NCI-H146 (cell line): ENCODE measurements around the gene PLEKHM3.

Experiments
- DNase-seq: peaks from one replicate; lab custom pipeline; 2025; lab: John Stamatoyannopoulos, UW

PLEKHM3 gene

DNA sequence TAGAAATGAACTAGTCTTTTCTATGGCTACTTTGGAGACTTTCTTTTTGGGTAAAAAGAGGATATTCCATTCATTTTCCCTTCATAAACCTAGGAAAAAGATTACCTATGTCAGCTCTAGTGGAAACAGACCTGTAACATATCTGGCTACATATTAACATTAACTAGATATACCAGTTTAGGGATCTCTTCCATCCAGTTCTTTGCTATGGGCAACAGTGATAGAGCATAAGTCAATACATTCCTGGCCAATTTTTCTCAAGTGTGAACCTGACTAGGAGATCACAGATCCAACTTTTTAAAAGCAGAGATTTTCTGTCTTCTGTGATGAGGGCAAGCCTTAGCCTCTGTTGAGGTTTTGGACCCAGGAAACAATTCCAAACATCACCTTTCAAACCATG is 34.5 kb downstream of the PLEKHM3 start:
- no peak for DNase-seq

DNA sequence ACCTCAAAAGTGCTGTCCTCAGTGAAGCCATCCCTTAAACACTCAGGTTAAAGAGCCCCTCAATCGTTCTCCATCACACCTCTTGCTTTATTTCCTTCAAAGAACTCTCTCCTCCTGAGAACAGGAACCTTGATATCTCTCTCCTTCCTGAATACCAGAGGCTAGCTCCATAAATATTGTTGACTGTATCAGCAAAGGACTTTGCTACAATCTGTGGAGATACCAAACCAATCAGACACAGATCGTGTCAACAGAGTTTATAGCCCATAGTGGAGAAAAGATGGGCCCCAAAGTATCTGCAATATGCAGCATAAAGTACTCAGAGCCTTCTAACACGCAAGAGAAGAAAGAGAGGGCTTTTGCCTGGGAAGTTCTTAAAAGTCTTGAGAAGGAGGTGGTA is 36.4 kb downstream of the PLEKHM3 start:
- DNase-seq, result no peak

DNA sequence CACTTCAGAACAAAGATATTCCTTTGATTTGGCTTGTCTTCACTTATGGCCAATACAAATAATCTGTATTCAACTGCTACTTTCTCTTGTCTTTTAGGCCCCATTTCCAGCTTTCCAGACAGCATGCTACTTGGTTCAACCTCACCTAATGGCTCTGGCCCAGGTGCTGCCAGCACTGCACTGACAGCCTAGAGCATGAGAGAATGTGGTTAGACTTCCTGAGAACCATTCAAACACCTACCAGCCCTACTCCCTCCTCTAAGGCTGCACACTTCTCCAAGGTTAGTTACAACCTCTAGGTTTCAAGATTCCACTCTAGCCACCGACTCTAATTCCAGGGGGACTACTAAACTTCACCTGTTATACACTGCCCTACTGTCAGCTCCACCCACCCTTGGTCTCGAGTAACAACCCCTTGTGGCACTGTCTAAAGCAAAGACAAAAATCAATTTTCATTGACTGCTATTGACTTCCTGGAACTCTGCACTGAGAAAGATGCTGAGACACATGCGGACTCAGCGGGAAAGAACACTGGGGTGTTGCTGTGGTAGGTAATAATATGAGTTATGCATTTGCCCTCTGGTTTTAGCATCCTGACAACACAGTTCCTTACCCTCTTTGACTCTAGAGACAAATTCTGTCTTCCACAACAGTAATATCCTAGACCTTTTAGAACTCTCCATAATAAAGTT is 38.2 kb downstream of the PLEKHM3 start:
- DNase-seq, result no peak

DNA sequence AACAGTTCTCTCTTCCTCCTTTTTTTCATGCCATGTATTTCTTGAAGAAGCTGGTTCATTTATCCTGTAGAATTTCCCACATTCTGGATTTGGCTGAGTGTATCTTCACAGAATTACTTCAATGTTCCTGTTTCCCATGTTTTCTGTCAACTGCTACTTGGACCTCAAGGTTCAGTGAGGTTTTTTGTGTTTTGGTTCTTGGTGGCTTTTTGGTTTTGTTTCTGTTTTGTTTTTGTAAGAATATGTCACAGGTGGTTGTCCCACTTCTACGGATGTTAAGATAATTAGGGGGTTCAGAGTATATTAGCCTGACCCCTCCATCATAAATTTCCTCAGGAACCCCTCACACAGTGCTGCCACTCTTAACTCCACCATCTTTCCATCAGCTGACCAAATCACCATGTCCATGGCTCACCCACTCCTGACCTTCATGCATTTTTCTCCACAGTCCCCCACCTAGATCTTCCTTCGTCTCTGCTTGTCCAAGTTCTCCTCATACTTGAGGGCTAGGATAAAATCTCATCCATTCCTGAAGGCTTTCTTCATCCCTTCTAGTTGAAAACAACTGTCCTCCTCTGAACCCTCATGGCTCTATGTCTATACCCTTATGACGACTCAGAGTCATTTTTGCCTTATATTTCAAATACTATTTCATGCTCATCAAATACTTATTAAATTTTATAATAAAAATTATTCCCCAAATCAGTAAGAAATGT is 40.4 kb downstream of the PLEKHM3 start:
- no peak for DNase-seq

DNA sequence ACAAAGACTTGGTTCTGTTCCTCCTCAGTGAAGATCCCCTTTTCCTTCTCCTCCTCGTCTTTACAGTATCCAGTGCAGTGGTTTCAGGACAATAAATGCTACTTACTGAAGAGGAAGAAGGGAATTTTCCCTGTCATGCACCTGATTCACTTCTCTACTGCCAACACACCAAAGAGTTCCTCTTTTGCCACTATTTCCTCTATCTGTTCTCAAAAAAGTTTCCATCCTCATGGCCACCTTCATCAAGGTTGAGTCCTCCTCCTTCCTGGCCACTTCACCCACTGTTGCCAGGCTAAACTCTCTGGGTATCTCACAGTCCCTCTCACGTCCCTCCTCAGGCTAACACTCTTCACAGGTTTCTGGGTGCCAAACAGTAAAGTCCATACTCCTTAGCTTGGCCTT is 41.7 kb downstream of the PLEKHM3 start:
- no peak for DNase-seq

DNA sequence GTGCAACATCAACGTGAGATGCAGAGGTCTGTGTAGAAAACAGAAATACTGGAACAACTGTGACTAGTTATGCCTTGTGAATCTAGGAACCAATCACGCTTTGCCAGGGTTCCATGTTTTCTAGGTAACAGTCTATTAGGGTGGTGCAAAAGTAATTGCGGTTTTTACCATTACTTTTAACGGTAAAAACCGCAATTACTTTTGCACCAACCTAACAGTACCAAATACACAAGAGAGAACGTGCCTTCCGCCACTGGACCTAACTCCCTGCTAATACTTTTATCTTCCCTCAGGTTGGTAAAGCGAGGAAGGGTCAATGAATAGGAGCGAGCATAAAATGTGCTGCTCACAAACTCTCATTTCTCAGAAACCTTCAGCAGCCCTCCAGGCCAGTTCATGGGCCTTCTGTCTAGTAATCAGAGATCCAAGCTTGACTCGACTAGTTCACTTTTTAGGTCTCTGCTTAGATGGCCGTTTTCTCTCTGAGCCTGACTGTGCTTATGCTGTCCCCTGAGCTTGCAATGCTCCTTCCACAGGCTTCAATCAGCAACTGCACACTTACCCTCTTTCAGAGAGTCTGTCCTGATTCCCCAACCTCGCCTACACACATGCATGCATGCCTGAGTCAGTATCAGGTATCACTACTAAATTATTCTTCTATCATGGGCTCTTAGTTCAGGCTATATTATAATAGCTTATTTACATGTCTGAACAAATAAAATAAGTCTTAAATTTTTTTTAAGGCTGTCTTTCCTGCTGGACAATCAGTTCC is 47.0 kb downstream of the PLEKHM3 start:
- DNase-seq, result no peak

DNA sequence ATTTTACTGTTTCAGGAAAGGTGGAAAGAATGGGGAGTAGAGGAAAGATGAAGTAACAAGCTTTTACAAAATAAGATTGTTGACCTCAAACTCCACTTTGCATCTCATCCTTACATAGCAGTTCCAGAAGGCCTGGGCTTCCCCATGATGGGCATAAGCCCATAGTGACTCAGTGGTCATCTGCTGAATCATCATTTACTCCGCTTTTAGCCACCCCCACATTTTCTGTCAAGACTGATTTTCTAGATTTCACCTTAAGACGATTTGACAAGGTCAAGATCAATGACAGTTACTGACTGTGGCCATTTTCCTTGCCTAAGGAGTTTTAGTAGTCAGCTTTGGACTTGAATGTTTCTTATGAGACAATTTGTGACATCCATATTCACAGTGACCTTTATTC is 49.4 kb downstream of the PLEKHM3 start:
- DNase-seq, result no peak

DNA sequence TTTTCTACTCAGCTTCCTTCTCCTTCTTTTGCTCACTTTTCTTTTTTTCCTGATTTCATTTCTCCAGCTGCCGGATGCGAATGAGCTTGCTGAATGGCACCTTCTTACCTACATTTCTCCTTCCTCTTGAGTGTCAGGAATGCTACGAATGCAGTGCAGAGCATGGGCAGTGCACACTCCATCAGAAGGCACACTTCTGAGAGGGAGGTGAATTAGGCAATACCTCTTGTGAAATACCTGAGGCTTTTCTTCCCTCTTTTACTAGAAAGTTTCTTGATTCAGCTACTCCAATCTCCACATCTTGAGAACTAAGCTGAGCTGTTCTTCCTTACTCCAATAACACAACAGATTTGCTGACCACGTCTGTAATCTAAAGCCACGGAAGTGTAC is 51.1 kb downstream of the PLEKHM3 start:
- no peak for DNase-seq

DNA sequence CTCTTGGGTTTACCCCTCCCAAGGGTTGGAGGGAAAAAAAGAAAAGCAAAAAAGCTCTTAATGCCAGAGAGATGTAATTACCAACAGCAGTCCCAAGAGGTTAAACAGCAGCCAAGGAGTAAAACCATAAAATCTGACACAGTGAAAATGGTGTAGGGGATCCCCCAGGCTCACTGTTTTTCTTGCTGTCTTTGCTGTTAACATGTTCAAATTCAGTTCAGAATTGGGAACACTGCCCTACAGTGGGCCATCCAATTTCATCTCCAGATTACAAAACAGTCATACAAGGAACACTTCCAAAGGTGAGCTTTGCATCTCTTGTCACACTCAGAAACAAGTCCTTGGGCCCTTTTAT is 54.5 kb downstream of the PLEKHM3 start:
- DNase-seq, result no peak

DNA sequence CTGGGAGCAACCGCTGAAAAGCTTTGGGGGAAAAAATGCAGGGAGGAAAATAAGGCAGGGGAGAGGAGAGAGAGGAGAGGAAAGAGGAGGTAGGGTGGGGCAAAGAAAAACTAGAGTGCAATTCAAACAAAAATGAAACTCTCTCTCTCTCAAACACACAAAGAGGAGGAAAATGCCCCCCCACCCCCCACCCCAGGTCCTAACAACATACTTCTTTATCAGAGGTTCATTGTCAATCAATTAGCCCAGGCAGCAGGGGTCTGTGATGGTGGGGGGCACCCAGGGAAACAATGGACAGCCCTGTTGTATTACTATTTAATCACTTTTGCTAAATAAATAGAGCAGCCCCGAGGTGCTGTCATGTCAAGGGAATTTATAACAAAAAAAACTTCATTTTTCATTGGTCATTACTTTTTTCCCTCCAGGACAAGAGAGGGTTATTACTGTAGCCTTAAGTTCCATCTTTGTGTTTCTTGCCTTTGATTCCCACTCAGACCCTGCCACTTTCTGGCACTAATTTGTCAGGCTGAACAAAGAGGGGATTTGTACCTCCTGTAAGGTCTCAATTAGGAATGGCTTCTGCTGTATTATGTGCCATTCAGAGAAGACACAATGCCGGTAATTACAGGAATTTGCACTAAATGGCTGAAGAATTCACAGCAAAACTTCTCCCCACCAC is 55.0 kb downstream of the PLEKHM3 start:
- peak; percentile 57 for DNase-seq

DNA sequence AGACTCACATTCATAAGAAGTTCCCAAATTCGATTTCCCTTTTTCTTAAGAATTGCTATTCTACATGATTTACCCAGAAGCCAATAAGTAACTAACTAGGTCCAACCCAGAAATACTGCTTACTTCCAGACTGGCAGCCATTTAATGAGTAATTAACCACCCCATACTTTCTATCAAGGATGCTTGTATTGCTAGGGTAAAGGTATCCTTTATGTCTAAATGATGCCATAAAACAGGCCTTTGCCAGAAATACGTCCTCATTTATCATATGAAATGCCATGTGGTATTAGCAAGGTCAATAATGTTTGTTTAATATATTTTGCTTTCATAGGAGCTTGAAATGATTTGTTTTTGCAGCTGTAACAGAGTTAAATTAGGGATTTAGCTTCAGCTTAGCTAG is 56.1 kb downstream of the PLEKHM3 start:
- DNase-seq, result no peak

DNA sequence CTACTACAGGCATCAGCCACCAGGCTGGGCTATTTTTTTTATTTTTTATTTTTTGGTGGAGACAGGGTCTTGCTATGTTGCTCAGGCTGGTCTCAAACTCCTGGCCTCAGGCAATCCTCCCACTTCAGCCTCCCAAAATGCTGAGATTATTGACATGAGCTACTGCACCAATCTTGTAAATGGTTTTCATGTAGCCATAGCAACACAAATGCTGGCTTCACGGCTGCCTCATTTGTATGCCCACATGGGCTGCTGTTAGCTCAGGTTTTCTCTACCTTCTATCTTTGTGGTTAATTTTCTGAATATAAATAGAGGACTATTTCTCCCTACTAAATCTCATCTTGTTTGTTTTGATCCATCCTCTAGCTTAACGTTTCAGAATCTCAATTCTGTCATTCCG is 58.2 kb downstream of the PLEKHM3 start:
- no peak for DNase-seq

DNA sequence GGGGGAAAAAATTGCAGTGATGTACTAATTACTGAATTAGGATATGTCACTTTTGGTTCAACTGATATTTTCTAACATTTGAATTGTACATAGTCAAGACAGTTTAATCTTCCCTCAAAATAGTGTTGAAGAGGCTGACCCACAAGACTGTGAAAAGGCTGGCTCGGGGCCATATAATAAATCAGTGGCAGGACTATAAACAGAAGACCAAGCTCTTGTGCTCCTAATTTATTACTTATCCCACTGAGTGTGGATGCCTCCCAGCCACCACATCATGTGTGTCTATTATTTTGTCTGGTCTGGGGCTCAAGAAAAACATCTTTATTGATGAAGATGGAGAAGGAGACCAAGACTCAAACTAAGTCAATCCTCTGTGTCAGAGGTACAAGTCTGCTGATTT is 64.4 kb downstream of the PLEKHM3 start:
- no peak for DNase-seq

DNA sequence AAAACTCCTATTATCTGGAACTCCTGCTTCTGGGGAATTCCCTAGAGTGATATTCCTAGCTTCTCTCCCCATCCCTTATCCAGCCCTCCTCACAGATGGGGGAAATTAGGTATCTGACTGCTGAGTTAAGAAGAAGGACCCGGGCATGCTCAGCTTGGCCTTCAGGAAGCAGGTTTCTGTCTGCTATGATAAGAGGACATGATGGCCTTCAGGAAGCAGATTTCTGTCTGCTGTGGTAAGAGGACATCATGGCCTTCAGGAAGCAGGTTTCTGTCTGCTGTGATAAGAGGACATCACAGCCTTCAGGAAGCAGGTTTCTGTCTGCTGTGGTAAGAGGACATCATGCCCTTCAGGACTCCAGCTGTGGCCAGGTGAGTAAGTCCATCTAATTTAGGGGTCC is 65.2 kb downstream of the PLEKHM3 start:
- no peak for DNase-seq

DNA sequence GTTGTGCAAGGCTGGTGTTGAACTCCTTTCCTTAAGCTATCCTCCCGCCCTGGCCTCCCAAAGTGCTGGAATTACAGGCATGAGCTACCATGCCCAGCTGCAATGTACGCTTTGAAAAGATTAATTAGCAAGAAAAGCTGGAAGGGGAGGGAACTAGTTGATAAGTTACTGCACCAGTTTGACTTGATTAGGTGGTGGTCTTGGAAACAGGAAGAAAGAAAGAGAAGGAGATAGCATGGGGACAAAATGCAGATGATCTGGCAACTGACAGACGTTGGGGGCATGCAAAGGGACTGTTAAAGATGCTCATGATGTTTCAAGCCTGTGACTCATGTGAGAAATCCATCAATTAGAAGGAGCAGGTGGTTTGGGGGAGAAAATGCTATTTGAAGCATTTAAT is 68.6 kb downstream of the PLEKHM3 start:
- no peak for DNase-seq

DNA sequence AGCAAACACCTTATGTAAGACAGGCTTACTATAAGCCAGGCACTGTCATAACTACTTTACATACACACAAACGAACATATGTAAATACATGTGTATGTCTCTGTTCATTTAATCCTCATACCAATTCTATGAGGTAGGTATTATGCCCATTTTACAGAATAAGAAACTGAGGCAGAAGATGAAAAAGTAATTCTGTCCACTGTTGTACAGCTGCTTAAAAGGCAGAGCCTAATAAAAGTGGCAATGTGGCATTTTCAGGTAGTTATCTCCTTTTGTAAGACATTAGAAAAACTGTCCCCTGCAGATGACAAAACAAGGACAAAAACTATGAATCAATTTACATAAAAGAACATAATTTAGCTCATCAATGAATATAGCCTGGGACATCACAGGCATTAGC is 69.9 kb downstream of the PLEKHM3 start:
- no peak for DNase-seq

DNA sequence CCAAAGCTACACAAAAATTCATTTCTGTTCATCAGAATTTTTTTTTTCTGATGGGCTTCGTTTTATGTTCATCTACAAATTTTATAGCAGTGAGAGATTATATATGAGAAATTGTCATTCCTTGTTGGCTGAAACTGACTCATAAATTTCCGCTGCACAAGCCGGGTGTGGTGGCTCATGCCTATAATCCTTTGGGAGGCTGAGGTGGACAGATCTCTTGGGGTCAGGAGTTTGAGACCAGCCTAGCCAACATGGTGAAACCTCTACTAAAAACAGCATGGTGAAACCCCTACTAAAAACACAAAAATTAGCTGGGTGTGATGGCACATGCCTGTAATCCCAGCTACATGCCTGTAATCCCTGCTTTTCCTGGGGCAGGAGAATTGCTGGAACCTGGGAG is 72.0 kb downstream of the PLEKHM3 start:
- no peak for DNase-seq

DNA sequence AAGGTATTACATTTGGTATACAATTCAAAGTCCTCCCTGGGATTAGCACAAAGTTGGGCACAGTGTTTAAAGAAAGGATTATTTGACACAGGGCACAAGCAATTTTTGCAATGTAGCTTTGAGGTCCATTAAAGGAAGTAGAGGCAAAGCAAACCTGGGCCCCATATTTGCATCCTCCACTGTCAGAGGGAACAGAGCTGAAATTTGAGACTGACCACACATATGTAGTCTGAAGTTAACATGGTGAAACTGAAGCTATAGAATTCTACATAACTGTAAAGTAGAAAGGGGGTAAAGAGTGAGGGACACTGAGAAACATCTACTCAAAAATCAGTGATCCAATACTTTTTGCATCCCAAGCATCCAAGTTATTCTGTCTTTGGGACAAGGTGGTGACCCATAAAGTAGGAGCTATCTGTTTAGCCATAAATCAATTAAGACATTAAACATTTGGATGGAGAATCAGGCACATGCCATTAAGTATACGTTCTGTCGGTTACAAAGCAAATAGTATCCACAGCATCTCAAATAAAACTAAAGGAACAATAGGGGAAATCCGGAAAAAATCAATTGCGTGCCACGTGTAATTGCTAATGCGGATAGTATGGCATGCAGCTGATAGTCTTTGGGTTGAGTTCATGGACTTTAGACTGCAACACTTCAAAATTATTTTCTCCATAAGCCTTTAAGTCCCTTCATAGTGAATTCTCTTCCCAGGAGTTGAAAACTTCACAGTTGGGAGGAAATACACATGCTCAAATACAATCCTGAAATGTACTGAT is 72.6 kb downstream of the PLEKHM3 start:
- no peak for DNase-seq

DNA sequence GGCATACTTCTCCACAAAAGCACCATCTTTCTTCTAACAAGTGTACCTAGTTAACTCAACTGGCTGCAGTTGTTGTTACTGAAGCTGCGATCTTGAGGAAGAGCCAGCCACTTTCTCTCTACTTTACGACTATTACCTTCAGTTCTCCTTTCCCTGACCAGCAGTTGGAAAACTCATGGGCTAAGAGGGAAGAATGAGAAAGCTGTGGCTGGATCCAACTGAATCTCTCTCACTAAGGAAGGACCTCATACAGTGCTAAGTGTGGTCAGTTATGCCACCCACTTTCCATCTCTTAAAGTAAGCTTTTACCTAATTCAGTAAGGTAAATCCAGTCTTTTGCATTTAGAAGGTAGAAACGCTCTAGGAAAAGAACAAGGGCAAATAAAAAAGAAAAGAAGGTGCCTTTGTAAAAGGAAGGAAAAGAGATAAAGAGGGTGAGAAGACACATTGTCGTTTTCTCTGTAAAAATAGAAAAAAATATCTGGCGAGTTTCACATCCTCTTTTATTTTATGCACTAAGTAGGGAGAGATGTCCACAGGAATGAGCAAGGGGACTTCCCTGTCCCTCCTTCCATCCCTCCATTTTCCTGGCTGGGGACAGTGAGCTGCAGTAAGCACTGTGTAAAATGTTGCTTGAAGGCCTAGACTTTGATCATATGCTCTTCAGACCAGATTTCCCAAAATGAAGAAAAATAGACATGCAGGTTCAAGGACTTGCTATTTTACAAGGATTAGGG is 73.4 kb downstream of the PLEKHM3 start:
- DNase-seq, result no peak

DNA sequence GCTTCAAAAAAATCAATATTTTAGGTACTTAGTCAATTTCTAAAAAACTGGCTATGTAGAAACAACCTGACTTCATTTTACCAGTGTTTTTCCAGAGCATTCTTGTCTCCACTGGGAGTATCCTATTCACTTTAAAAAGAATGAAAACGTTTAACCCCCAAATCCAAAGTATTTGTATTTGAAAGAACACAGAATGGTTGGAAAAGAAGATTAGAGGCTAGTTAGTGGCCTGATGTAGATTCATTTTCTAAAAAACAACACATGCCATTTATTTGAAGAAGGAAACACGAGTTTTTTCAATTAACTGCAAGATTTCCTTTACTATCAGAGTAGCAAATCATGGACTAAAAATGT is 74.6 kb downstream of the PLEKHM3 start:
- no peak for DNase-seq

DNA sequence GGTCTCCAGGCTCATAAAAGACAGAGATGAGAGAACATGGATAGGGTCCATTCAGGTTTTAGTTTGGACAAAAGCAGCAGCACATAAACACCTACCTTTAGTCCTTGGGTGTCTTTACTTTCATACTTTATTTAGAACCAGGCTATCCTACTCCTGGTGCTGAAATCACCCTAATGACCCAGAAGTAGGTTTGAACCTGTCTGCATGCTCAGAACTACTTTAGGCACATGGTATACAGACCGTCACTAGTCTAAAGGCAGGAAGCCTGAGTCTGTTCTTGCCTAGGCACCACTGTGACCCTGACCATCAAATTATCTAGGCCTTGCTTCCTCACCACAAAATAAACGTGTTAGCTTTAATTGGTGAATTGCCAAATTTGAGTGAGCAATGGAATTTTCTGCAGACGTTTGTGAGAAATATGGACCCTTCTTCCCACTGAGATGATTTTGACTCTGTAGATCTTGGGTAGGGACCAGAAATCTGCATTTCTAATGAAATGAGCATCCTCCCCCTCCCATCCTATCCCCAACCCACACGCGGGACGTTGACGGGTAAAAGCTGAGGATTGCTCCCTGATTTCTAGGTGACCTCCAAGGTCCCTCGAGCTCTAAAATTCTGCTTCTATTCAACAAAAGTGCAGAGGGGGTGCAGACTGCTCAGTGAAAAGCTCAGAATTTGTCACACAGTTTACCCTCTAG is 75.1 kb downstream of the PLEKHM3 start:
- no peak for DNase-seq
